Measurements from ENCODE around the gene FUT6. TPM values are rescaled to one million over a fixed set of nuclear protein-coding genes. Genes with fewer than 3 reads are reported as not detected.

FUT6 gene
- total RNA-seq, 4 donors from 2014 or later, result not detected

DNA sequence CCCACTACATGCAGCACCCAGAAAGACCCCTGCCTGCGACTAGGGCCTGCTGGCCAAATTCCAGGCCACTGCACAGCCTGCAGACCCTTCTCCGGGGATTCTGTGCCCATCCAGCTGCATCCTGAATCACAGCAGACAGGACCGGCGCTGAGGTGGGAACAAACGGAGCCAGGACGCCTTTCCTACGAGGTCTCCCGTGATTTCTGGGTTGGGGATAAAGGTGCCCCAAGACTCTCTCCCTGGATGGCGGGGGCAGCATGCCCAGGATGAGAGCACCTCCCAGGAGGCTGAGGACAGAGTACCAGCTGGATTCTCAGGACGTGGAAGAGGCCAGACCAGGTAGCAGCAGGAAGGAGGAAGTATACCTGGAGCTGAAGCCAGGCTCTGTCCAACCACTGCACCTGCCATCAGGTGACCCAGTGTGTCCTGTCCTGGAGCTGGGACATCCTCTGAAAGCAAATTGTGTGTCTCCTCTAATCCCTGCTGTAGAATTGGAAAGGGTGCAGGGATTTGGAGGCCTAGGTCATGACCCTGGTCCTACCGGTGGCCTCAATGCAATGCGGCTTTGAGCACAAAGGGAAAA, 34.2 kb upstream of the FUT6 start:
- H3K9me3 ChIP-seq, result no peaks in the 10 kb centered on the region
- intact Hi-C loops (cut with DNase I), result no loop called here
- H3K27me3 ChIP-seq, result no peaks in the 10 kb centered on the region
- no peak for DNase-seq
- no peak overlapping the region for H3K27ac ChIP-seq
- H3K4me1 ChIP-seq, result no peaks in the 10 kb centered on the region
- 81 to 85% methylated on average over 8 to 12 of the region's 12 CpGs for WGBS, 2 donors
- H3K36me3 ChIP-seq, result no peaks in the 10 kb centered on the region
- TF ChIP-seq, protein P1, sequence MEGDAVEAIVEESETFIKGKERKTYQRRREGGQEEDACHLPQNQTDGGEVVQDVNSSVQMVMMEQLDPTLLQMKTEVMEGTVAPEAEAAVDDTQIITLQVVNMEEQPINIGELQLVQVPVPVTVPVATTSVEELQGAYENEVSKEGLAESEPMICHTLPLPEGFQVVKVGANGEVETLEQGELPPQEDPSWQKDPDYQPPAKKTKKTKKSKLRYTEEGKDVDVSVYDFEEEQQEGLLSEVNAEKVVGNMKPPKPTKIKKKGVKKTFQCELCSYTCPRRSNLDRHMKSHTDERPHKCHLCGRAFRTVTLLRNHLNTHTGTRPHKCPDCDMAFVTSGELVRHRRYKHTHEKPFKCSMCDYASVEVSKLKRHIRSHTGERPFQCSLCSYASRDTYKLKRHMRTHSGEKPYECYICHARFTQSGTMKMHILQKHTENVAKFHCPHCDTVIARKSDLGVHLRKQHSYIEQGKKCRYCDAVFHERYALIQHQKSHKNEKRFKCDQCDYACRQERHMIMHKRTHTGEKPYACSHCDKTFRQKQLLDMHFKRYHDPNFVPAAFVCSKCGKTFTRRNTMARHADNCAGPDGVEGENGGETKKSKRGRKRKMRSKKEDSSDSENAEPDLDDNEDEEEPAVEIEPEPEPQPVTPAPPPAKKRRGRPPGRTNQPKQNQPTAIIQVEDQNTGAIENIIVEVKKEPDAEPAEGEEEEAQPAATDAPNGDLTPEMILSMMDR (IDR thresholded peaks at IDR 0.05), result no peak
- TF ChIP-seq POLR2A (IDR thresholded peaks at IDR 0.05), result no peak
- no peak overlapping the region for H3K4me3 ChIP-seq (replicated peaks in 1 of 3)

DNA sequence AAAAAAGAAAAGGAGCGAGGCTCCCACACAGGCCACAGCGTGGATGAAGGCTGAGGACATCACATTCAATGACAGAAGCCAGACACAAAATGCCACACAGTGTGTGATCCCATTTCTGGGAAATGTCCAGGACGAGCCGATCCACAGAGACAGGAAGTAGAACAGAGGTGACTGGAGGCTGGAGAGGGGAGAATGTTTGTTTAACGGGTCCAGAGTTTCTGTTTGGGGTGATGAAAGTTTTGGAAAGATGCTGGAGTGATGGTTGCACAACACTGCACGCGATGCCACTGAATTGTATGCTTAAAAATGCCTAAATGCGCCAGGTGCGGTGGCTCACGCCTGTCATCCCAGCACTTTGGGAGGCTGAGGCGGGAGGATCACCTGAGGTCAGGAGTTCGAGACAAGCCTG, 31.5 kb upstream of the FUT6 start:
- Histone ChIP-seq H3K9me3 (no peaks in the 10 kb centered on the region), H3K27me3 (no peaks in the 10 kb centered on the region), H3K36me3 (no peaks in the 10 kb centered on the region), H3K4me1 (no peaks in the 10 kb centered on the region), H3K27ac (no peak overlapping the region), H3K4me3 (replicated peaks in 1 of 3) (no peak overlapping the region)
- TF ChIP-seq, protein P1 (IDR thresholded peaks at IDR 0.05), result no peak
- no peak for TF ChIP-seq POLR2A (IDR thresholded peaks at IDR 0.05)
- intact Hi-C loops (cut with DNase I), result no loop called here
- no peak for DNase-seq
- 75% methylated on average over 12 of the region's 12 CpGs for WGBS, 2 donors

- DNase-seq, result no peak
- Histone ChIP-seq H3K4me3 (replicated peaks in 1 of 3) (no peak overlapping the region), H3K4me1 (no peaks in the 10 kb centered on the region), H3K27ac (no peak overlapping the region), H3K36me3 (no peaks in the 10 kb centered on the region), H3K9me3 (no peaks in the 10 kb centered on the region), H3K27me3 (no peaks in the 10 kb centered on the region)
- intact Hi-C loops (cut with DNase I), result no loop called here
- no peak for TF ChIP-seq POLR2A (IDR thresholded peaks at IDR 0.05)
- TF ChIP-seq, protein P1 (IDR thresholded peaks at IDR 0.05), result no peak
- WGBS, 2 donors, result 75 to 80% methylated on average over 19 to 29 of the region's 31 CpGs
These were observed 28.0 kb upstream of the FUT6 start for GRCh38 chr19:5867201-5868136.

DNA sequence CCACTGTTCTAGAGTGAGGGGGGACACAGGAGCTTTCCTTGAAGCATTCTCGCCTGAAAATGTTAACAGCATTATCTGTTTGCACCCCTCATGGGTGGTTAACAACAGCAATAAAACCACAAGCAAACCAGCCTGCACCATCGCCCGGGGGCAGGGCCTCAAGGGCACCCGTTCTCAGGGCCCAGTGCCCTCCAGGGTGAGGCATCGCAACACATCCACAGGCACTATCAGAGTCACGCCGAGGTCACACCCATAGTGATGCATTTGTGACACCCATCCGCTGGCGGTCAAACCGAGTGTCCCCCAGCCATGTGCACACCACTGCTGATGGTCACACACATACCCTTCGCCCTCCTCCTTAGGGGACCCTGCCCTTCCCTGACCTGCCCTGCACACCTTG, 26.3 kb upstream of the FUT6 start:
- no peaks in the 10 kb centered on the region for H3K36me3 ChIP-seq
- H3K27ac ChIP-seq, result no peak overlapping the region
- no peak for DNase-seq
- no peaks in the 10 kb centered on the region for H3K9me3 ChIP-seq
- no peaks in the 10 kb centered on the region for H3K4me1 ChIP-seq
- WGBS, 2 donors, result 60 to 95% methylated on average over 1 to 7 of the region's 11 CpGs
- intact Hi-C loops (cut with DNase I), result no loop called here
- no peak for TF ChIP-seq POLR2A (IDR thresholded peaks at IDR 0.05)
- TF ChIP-seq, protein P1 (IDR thresholded peaks at IDR 0.05), result no peak
- no peak overlapping the region for H3K4me3 ChIP-seq (replicated peaks in 1 of 3)
- no peaks in the 10 kb centered on the region for H3K27me3 ChIP-seq

All from thyroid gland (tissue), 4 donors.